ENCODE measurements around the gene OGFR. TPM values are rescaled to one million over a fixed set of nuclear protein-coding genes. Genes with fewer than 3 reads are reported as not detected.

The OGFR gene
- total RNA-seq, 1 donor from 2014 or later: 7.0 TPM

GRCh38 chr20:62827311-62828038 lies 22.8 kb downstream of the OGFR start:
- no peak overlapping the region for H3K27ac Mint-ChIP-seq
- Histone ChIP-seq H3K4me3 (no peak overlapping the region), H3K27ac (no peak overlapping the region), H3K4me2 (no peak overlapping the region), H3K9ac (no peak overlapping the region), H3F3A (ENCODE audit: low read depth) (peaks cover 19% of the 10 kb centered on the region), H3K9me3 (ENCODE audit: low read depth) (no peaks in the 10 kb centered on the region), H3K36me3 (no peaks in the 10 kb centered on the region), H4K20me1 (ENCODE audit: low read depth) (peaks cover 7% of the 10 kb centered on the region), H3K79me2 (ENCODE audit: low read depth) (no peaks in the 10 kb centered on the region), H3K27me3 (no peaks in the 10 kb centered on the region), H2AFZ (replicated peaks) (no peak overlapping the region), H3K4me1 (peaks cover 23% of the 10 kb centered on the region)
- no peaks in the 10 kb centered on the region for H3K36me3 Mint-ChIP-seq
- no peaks in the 10 kb centered on the region for H3K27me3 Mint-ChIP-seq (ENCODE audit: insufficient read depth, low read depth)
- peaks cover 23% of the 10 kb centered on the region for H3K4me1 Mint-ChIP-seq
- no peak for DNase-seq (ENCODE audit: low spot score)
- H3K9me3 Mint-ChIP-seq: no peaks in the 10 kb centered on the region
- H3K4me3 Mint-ChIP-seq: no peak overlapping the region
- TF ChIP-seq CTCF (IDR thresholded peaks at IDR 0.05): no peak
- no peak for TF ChIP-seq EZH2phosphoT487 (IDR thresholded peaks at IDR 0.05)
- TF ChIP-seq EZH2 (IDR thresholded peaks at IDR 0.05): no peak

GRCh38 chr20:62828051-62828450 lies 23.4 kb downstream of the OGFR start:
- H2AFZ ChIP-seq (replicated peaks): no peak overlapping the region
- Mint-ChIP-seq H3K27ac (no peak overlapping the region), H3K36me3 (no peaks in the 10 kb centered on the region), H3K4me1 (peaks cover 25% of the 10 kb centered on the region), H3K27me3 (ENCODE audit: insufficient read depth, low read depth) (no peaks in the 10 kb centered on the region), H3K9me3 (no peaks in the 10 kb centered on the region), H3K4me3 (no peak overlapping the region)
- no peak for TF ChIP-seq CTCF (IDR thresholded peaks at IDR 0.05)
- TF ChIP-seq EZH2phosphoT487 (IDR thresholded peaks at IDR 0.05): no peak
- no peak for TF ChIP-seq EZH2 (IDR thresholded peaks at IDR 0.05)
- peaks cover 28% of the 10 kb centered on the region for H3K4me1 ChIP-seq
- no peak for DNase-seq (ENCODE audit: low spot score)
- no peaks in the 10 kb centered on the region for H3K79me2 ChIP-seq (ENCODE audit: low read depth)
- H3K4me3 ChIP-seq: no peak overlapping the region
- H3K27ac ChIP-seq: no peak overlapping the region
- peaks cover 5% of the 10 kb centered on the region for H4K20me1 ChIP-seq (ENCODE audit: low read depth)
- H3K4me2 ChIP-seq: no peak overlapping the region
- H3K36me3 ChIP-seq: no peaks in the 10 kb centered on the region
- no peak overlapping the region for H3K9ac ChIP-seq
- peaks cover 22% of the 10 kb centered on the region for H3F3A ChIP-seq (ENCODE audit: low read depth)
- H3K27me3 ChIP-seq: no peaks in the 10 kb centered on the region
- H3K9me3 ChIP-seq (ENCODE audit: low read depth): no peaks in the 10 kb centered on the region

GRCh38 chr20:62828511-62829230 lies 24.0 kb downstream of the OGFR start:
- Histone ChIP-seq H3F3A (ENCODE audit: low read depth) (peaks cover 20% of the 10 kb centered on the region), H3K4me1 (peaks cover 23% of the 10 kb centered on the region), H2AFZ (replicated peaks) (no peak overlapping the region), H4K20me1 (ENCODE audit: low read depth) (no peaks in the 10 kb centered on the region), H3K9ac (no peak overlapping the region), H3K4me3 (no peak overlapping the region), H3K4me2 (no peak overlapping the region), H3K79me2 (ENCODE audit: low read depth) (no peaks in the 10 kb centered on the region), H3K36me3 (no peaks in the 10 kb centered on the region), H3K9me3 (ENCODE audit: low read depth) (no peaks in the 10 kb centered on the region), H3K27ac (no peak overlapping the region), H3K27me3 (no peaks in the 10 kb centered on the region)
- no peak overlapping the region for H3K27ac Mint-ChIP-seq
- TF ChIP-seq EZH2phosphoT487 (IDR thresholded peaks at IDR 0.05) (no peak), EZH2 (IDR thresholded peaks at IDR 0.05) (no peak), CTCF (IDR thresholded peaks at IDR 0.05) (no peak)
- DNase-seq (ENCODE audit: low spot score): no peak
- H3K4me1 Mint-ChIP-seq: peaks cover 21% of the 10 kb centered on the region
- H3K36me3 Mint-ChIP-seq: no peaks in the 10 kb centered on the region
- H3K27me3 Mint-ChIP-seq (ENCODE audit: insufficient read depth, low read depth): no peaks in the 10 kb centered on the region
- H3K9me3 Mint-ChIP-seq: no peaks in the 10 kb centered on the region
- H3K4me3 Mint-ChIP-seq: no peak overlapping the region

Measured in neural progenitor cell (in vitro differentiated cells).